B cell (primary cell): Measurements from ENCODE around the gene DDX10. TPM values are rescaled to one million over a fixed set of nuclear protein-coding genes. Genes with fewer than 3 reads are reported as not detected.

Experiments
- ATAC-seq: fragments of 200-7000 bp; cut with Tn5 transposase; one replicate; pipeline ENCODE4 v1.10.0; 2021; ENCODE audit warnings: low read depth, mild to moderate bottlenecking, moderate number of reproducible peaks, moderate library complexity
- CTCF ChIA-PET: fragments of 350-600 bp; sonication (Branson Sonifier 250); formaldehyde crosslinking; loops from one replicate; lab custom pipeline; 2021; ENCODE audit warnings: antibody characterized with exemption, inconsistent platforms; lab: Charles Lee
- POLR2A ChIA-PET: fragments of 350-600 bp; sonication (Branson Sonifier 250); formaldehyde crosslinking; loops from one replicate; lab custom pipeline; 2021; ENCODE audit warnings: antibody characterized with exemption; lab: Charles Lee
- DNase-seq: peaks from one replicate; pipeline ENCODE4 v3.0.0; 2013
- H2AFZ ChIP-seq: 2 replicates; pipeline ENCODE4 v1.6.1; 2012; ENCODE audit warnings: mild to moderate bottlenecking, low read depth, low read length; ENCODE audit not compliant: insufficient read depth, poor library complexity, severe bottlenecking
- H3K27ac ChIP-seq, 2 donors: 1 replicate in 1 of 2; 2 replicates in 1 of 2; pipeline ENCODE4 v1.5.1; 2012 to 2013; ENCODE audit warnings: low read length in 2 of 2, mild to moderate bottlenecking in 2 of 2, moderate library complexity in 1 of 2
- H3K27me3 ChIP-seq, 4 experiments: fragments of 200-600 bp in 1 of 4; sonication (generic) in 1 of 4; replicated peaks in 1 of 4; 1 replicate in 2 of 4; 2 replicates in 2 of 4; pipeline versions ENCODE4 v1.6.1 to v1.7.0; 2013 to 2016; ENCODE audit warnings: low read length in 3 of 4, mild to moderate bottlenecking in 2 of 4, mixed read lengths in 1 of 4, moderate library complexity in 1 of 4; ENCODE audit not compliant: insufficient read depth in 4 of 4, control insufficient read depth in 3 of 4; ENCODE audit errors: control extremely low read depth in 1 of 4
- H3K36me3 ChIP-seq, 2 experiments: replicated peaks in 1 of 2; 1 replicate in 1 of 2; 2 replicates in 1 of 2; pipeline versions ENCODE4 v1.6.1 to v1.7.1; 2013; ENCODE audit warnings: low read length in 1 of 2; ENCODE audit not compliant: insufficient read depth in 2 of 2, control insufficient read depth in 1 of 2; ENCODE audit errors: control extremely low read depth in 1 of 2, extremely low read depth in 1 of 2
- H3K4me1 ChIP-seq, 2 donors: fragments of 200-600 bp in 1 of 2; sonication (generic) in 1 of 2; 1 replicate in 1 of 2; 2 replicates in 1 of 2; pipeline versions ENCODE4 v1.5.1 to v1.6.1; 2013 to 2017; ENCODE audit warnings: low read length in 2 of 2; ENCODE audit not compliant: control insufficient read depth in 2 of 2, insufficient read depth in 2 of 2
- H3K4me2 ChIP-seq: replicated peaks from 2 replicates; pipeline ENCODE3; 2012; ENCODE audit warnings: mild to moderate bottlenecking, low read depth, low read length; ENCODE audit not compliant: poor library complexity, severe bottlenecking
- H3K4me3 ChIP-seq, 5 experiments: fragments of 200-600 bp in 1 of 5; sonication (generic) in 1 of 5; 1 replicate in 3 of 5; 2 replicates in 2 of 5; pipeline versions ENCODE4 v1.5.1 to v1.7.0; 2011 to 2016; ENCODE audit warnings: low read length in 4 of 5, mild to moderate bottlenecking in 4 of 5, low read depth in 2 of 5, control low read depth in 1 of 5, moderate library complexity in 1 of 5; ENCODE audit not compliant: insufficient read depth in 1 of 5; ENCODE audit errors: control extremely low read depth in 1 of 5, extremely low read depth in 1 of 5
- H3K79me2 ChIP-seq: fragments of 200-600 bp; sonication (generic); one replicate; pipeline ENCODE4 v1.6.0; 2016; ENCODE audit warnings: low read length; ENCODE audit not compliant: control insufficient read depth, insufficient read depth
- H3K9ac ChIP-seq: fragments of 200-600 bp; sonication (generic); 2 replicates; pipeline ENCODE4 v1.6.1; 2017; ENCODE audit warnings: mild to moderate bottlenecking, low read length, moderate library complexity
- H3K9me3 ChIP-seq, 3 donors: one replicate each; pipeline versions ENCODE4 v1.6.1 to v1.7.1; 2013; ENCODE audit warnings: low read length in 2 of 3; ENCODE audit not compliant: control insufficient read depth in 2 of 3, insufficient read depth in 1 of 3; ENCODE audit errors: control extremely low read depth in 1 of 3
- H4K20me1 ChIP-seq: 2 replicates; pipeline ENCODE4 v1.6.0; 2012; ENCODE audit warnings: mild to moderate bottlenecking, low read length; ENCODE audit not compliant: insufficient read depth, control insufficient read depth, poor library complexity, severe bottlenecking
- H3K27ac Mint-ChIP-seq: one replicate; pipeline ENCODE4 v1.8.0; 2021; ENCODE audit warnings: mixed read lengths
- H3K27me3 Mint-ChIP-seq: one replicate; pipeline ENCODE4 v1.8.0; 2021; ENCODE audit warnings: mixed read lengths
- H3K4me1 Mint-ChIP-seq: one replicate; pipeline ENCODE4 v1.8.0; 2021; ENCODE audit warnings: mixed read lengths
- H3K4me3 Mint-ChIP-seq: one replicate; pipeline ENCODE4 v1.8.0; 2021; ENCODE audit warnings: mixed read lengths
- H3K9me3 Mint-ChIP-seq: one replicate; pipeline ENCODE4 v1.8.0; 2022; ENCODE audit warnings: mixed read lengths; ENCODE audit not compliant: insufficient read depth
- CTCF ChIP-seq: fragments of 200-600 bp; IDR thresholded peaks from one replicate; pipeline ENCODE4 v1.8.0; 2022; ENCODE audit warnings: antibody characterized with exemption, mild to moderate bottlenecking
- EZH2 ChIP-seq: IDR thresholded peaks from 2 replicates; pipeline ENCODE4 v1.6.1; 2012; ENCODE audit warnings: borderline replicate concordance, low read depth, mild to moderate bottlenecking, moderate library complexity, low read length; ENCODE audit not compliant: insufficient read depth, poor library complexity, severe bottlenecking
- WGBS: methylation state at CpG from one replicate; pipeline ENCODE4 v1.1.5; 2013; ENCODE audit warnings: missing lambda C conversion rate; ENCODE audit not compliant: insufficient coverage; 5-methylcytosine and 5-hydroxymethylcytosine counted together
- intact Hi-C: fragments of 100-400 bp; cut with micrococcal nuclease; formaldehyde crosslinking; loops from one replicate; pipeline ENCODE4 v1.10.0; 2022
- polyA plus RNA-seq: library from polyadenylated mRNA; depleted of rRNA; stranded (reverse); fragments of >200 nt; gene quantifications from 2 replicates; pipeline ENCODE4 v1.2.3, GENCODE V29; 2012
- total RNA-seq, 2 donors: library from RNA; stranded (reverse); fragments of 120-200 nt in 1 of 2; gene quantifications; 1 replicate in 1 of 2; 2 replicates in 1 of 2; pipeline versions ENCODE4 v1.2.3 to v1.2.4, GENCODE V29; 2013 to 2022

Gene DDX10
- total and polyA plus RNA-seq, 2 donors (not counting 1 experiment from before 2014, with no cell fraction given): 15.6 to 30.6 TPM

GRCh38 chr11:108958368-108959104 lies 293.7 kb downstream of the DDX10 start:
- Histone ChIP-seq H3K4me1 (no peaks in the 10 kb centered on the region), H3K36me3 (no peaks in the 10 kb centered on the region), H3K27me3 (no peaks in the 10 kb centered on the region), H3K4me3 (no peak overlapping the region), H4K20me1 (no peaks in the 10 kb centered on the region), H3K9ac (no peak overlapping the region), H3K27ac (no peak overlapping the region), H2AFZ (no peak overlapping the region), H3K79me2 (no peaks in the 10 kb centered on the region), H3K4me2 (no peak overlapping the region), H3K9me3 (no peaks in the 10 kb centered on the region)
- Mint-ChIP-seq H3K27me3 (peaks cover 4% of the 10 kb centered on the region), H3K27ac (no peak overlapping the region), H3K9me3 (no peaks in the 10 kb centered on the region), H3K4me1 (no peaks in the 10 kb centered on the region), H3K4me3 (no peak overlapping the region)
- ATAC-seq: no peak
- TF ChIP-seq CTCF (no peak), EZH2 (no peak)
- no peak for DNase-seq
- WGBS: 100% methylated on average over 2 of the region's 7 CpGs
- intact Hi-C loops: no loop called here
- POLR2A ChIA-PET: no interaction called here
- CTCF ChIA-PET: no interaction called here

GRCh38 chr11:108959105-108959761 lies 294.4 kb downstream of the DDX10 start:
- Histone ChIP-seq H3K4me1 (no peaks in the 10 kb centered on the region), H3K27ac (no peak overlapping the region), H3K36me3 (no peaks in the 10 kb centered on the region), H2AFZ (no peak overlapping the region), H3K9ac (no peak overlapping the region), H3K4me2 (no peak overlapping the region), H3K79me2 (no peaks in the 10 kb centered on the region), H3K27me3 (no peaks in the 10 kb centered on the region), H3K9me3 (no peaks in the 10 kb centered on the region), H4K20me1 (no peaks in the 10 kb centered on the region), H3K4me3 (no peak overlapping the region)
- ChIA-PET CTCF (no interaction called here), POLR2A (no interaction called here)
- no peaks in the 10 kb centered on the region for H3K4me1 Mint-ChIP-seq
- ATAC-seq: no peak
- intact Hi-C loops: no loop called here
- no peak for DNase-seq
- no peaks in the 10 kb centered on the region for H3K9me3 Mint-ChIP-seq
- peaks cover 4% of the 10 kb centered on the region for H3K27me3 Mint-ChIP-seq
- no peak overlapping the region for H3K4me3 Mint-ChIP-seq
- no peak overlapping the region for H3K27ac Mint-ChIP-seq
- 100% methylated on average over 1 of the region's 4 CpGs for WGBS
- no peak for TF ChIP-seq EZH2
- TF ChIP-seq CTCF: no peak
